KMS-11 (cell line): ENCODE results near the gene IRF8.
"Not testable (repeated sequence)": the region's sequence is repeated elsewhere in the genome, so short reads cannot be mapped to it uniquely, and the experiment has no call there.

Experiments used
- H2AFZ ChIP-seq: fragments of 200-600 bp; sonication (generic); 2 replicates; pipeline ENCODE4 v1.6.1; 2016; ENCODE audit warnings: antibody characterized with exemption, mixed run types, low read depth
- H3K27ac ChIP-seq: fragments of 200-600 bp; sonication (generic); 2 replicates; pipeline ENCODE4 v1.6.1; 2016; ENCODE audit warnings: mild to moderate bottlenecking, mixed run types
- H3K27me3 ChIP-seq: fragments of 200-600 bp; sonication (generic); 2 replicates; pipeline ENCODE4 v1.6.1; 2017; ENCODE audit warnings: mild to moderate bottlenecking, low read depth, mixed run types, moderate library complexity; ENCODE audit not compliant: insufficient read depth
- H3K36me3 ChIP-seq: fragments of 200-600 bp; sonication (generic); 2 replicates; pipeline ENCODE4 v1.6.1; 2017; ENCODE audit warnings: mild to moderate bottlenecking, mixed run types; ENCODE audit not compliant: insufficient read depth
- H3K4me1 ChIP-seq: fragments of 200-600 bp; sonication (generic); 2 replicates; pipeline ENCODE4 v1.6.1; 2016; ENCODE audit warnings: mild to moderate bottlenecking, low read depth, mixed run types; ENCODE audit not compliant: poor library complexity, severe bottlenecking
- H3K4me2 ChIP-seq: fragments of 200-600 bp; sonication (generic); 2 replicates; pipeline ENCODE4 v1.7.0; 2016; ENCODE audit warnings: mild to moderate bottlenecking, mixed run types
- H3K4me3 ChIP-seq: fragments of 200-600 bp; sonication (generic); IDR thresholded peaks from 2 replicates; pipeline ENCODE4 v1.6.1; 2017; ENCODE audit warnings: low read depth, low read length, mixed read lengths; ENCODE audit not compliant: insufficient read depth
- H3K79me2 ChIP-seq: fragments of 200-600 bp; sonication (generic); 2 replicates; pipeline ENCODE4 v1.6.1; 2016; ENCODE audit warnings: low read depth, mixed run types; ENCODE audit not compliant: insufficient read depth
- H3K9ac ChIP-seq: fragments of 200-600 bp; sonication (generic); 2 replicates; pipeline ENCODE4 v1.6.1; 2016; ENCODE audit warnings: mild to moderate bottlenecking, mixed run types
- H4K20me1 ChIP-seq: fragments of 200-600 bp; sonication (generic); 2 replicates; pipeline ENCODE4 v1.6.1; 2016; ENCODE audit warnings: mild to moderate bottlenecking, mixed run types; ENCODE audit not compliant: insufficient read depth
- CTCF ChIP-seq: fragments of 200-600 bp; sonication (generic); conservative IDR thresholded peaks from 2 replicates; pipeline ENCODE4 v1.6.1; 2017; ENCODE audit warnings: low read depth, mild to moderate bottlenecking, antibody characterized with exemption, low read length, moderate library complexity, mixed read lengths

IRF8 gene

GRCh38 chr16:85871756-85872155 lies 27.2 kb upstream of the IRF8 start:
- H3K4me1 ChIP-seq, result no peaks in the 10 kb centered on the region

DNA sequence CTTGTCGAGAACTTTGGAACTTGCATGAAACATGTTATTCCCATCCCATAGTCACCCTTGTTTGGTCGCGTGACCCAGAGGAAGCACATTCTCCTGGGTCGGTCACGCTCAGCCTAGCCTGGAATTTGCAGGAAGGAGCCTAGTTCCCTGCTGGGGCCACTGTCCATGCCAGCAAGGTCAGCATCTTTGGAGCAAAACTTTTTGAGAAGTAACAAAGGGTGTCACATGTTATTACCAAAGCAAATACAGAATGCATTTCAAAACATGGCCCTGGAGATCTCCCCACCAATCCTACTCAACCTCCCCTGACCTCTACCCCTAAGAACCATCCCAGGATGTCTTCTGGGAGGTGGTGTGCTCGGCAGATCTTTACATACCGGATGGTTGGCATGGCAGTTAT lies 26.2 kb upstream of the IRF8 start:
- no peak overlapping the region for H3K9ac ChIP-seq
- no peak overlapping the region for H2AFZ ChIP-seq
- no peak overlapping the region for H3K4me3 ChIP-seq
- H3K36me3 ChIP-seq, result no peaks in the 10 kb centered on the region
- H3K4me2 ChIP-seq, result no peak overlapping the region
- H3K27me3 ChIP-seq, result peaks cover 23% of the 10 kb centered on the region; the same call in 1 of the 2 replicates
- no peaks in the 10 kb centered on the region for H3K79me2 ChIP-seq
- no peak for TF ChIP-seq CTCF
- H4K20me1 ChIP-seq, result no peaks in the 10 kb centered on the region
- H3K4me1 ChIP-seq, result no peaks in the 10 kb centered on the region
- no peak overlapping the region for H3K27ac ChIP-seq

More at GRCh38 chr16:85871756-85872155, 27.2 kb upstream of the IRF8 start:
- H3K79me2 ChIP-seq, result no peaks in the 10 kb centered on the region
- no peak overlapping the region for H3K4me2 ChIP-seq
- no peak for TF ChIP-seq CTCF
- no peak overlapping the region for H2AFZ ChIP-seq
- no peaks in the 10 kb centered on the region for H4K20me1 ChIP-seq
- no peak overlapping the region for H3K27ac ChIP-seq
- peaks cover 29% of the 10 kb centered on the region for H3K27me3 ChIP-seq
- H3K4me3 ChIP-seq, result no peak overlapping the region
- H3K9ac ChIP-seq, result no peak overlapping the region
- no peaks in the 10 kb centered on the region for H3K36me3 ChIP-seq

DNA sequence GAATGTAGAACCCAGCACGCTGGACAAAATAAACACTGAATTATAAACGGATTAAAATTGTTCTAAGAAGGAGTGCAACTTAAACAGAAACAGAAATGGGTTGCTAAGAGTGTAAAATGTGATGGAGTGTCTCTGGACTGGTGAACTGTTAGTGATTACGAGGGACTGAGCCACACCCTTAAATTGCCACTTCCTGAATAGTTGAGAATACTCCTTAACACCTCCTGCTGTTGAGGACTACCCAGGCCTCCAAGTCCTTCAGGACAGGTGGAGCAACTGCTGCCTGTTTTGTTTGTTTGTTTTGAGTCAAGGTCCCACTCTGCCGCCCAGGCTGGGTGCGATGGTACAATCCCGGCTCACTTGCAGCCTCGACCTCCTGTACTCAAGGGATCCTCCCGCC lies 25.8 kb upstream of the IRF8 start:
- Histone ChIP-seq H2AFZ (no peak overlapping the region), H4K20me1 (no peaks in the 10 kb centered on the region), H3K4me3 (no peak overlapping the region), H3K79me2 (no peaks in the 10 kb centered on the region), H3K27ac (no peak overlapping the region), H3K9ac (no peak overlapping the region), H3K27me3 (peaks cover 23% of the 10 kb centered on the region; the same call in 1 of the 2 replicates), H3K4me1 (no peaks in the 10 kb centered on the region), H3K36me3 (no peaks in the 10 kb centered on the region), H3K4me2 (no peak overlapping the region)
- no peak for TF ChIP-seq CTCF

- not testable (repeated sequence) for H3K9ac ChIP-seq, H3K4me3 ChIP-seq, H3K4me2 ChIP-seq, H3K27ac ChIP-seq, H4K20me1 ChIP-seq, H3K36me3 ChIP-seq, H3K79me2 ChIP-seq, H3K4me1 ChIP-seq, H2AFZ ChIP-seq
- peaks cover 23% of the 10 kb centered on the region; the same call in 1 of the 2 replicates for H3K27me3 ChIP-seq
Measured at GRCh38 chr16:85874031-85874430, 24.9 kb upstream of the IRF8 start.

DNA sequence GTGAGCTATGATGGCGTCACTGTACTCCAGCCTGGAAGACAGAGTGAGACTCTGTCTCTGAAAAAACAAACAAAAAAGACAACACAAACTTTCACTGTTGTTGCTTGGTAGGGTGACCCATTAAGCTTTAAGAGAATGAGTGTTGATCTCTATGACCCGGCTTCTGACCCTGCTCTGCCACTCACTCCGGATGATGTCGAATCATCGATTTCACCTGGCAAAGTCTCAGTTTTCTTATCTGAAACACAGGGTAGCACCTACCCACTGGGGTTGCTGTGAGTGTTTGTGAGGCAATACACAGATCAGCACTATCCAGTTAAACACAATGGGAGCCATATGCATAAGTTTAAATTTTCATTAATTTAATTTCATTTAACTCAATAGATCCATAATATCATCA lies 20.6 kb upstream of the IRF8 start:
- TF ChIP-seq CTCF, result no peak
- Histone ChIP-seq H3K4me3 (no peak overlapping the region), H3K9ac (no peak overlapping the region), H3K27me3 (peaks cover 21% of the 10 kb centered on the region; the same call in 1 of the 2 replicates), H3K4me2 (no peak overlapping the region), H4K20me1 (no peaks in the 10 kb centered on the region), H3K79me2 (no peaks in the 10 kb centered on the region), H3K36me3 (no peaks in the 10 kb centered on the region), H3K27ac (no peak overlapping the region), H2AFZ (no peak overlapping the region), H3K4me1 (no peaks in the 10 kb centered on the region)
